Fibroblast of lung (primary cell): ENCODE results near the gene MBNL2.

Experiments used
- EZH2 ChIP-seq: IDR thresholded peaks from 2 replicates; pipeline ENCODE4 v1.5.1; 2012; ENCODE audit warnings: low read length, control low read depth, mild to moderate bottlenecking; ENCODE audit errors: missing control alignments
- TF ChIP-seq, protein P1 (sequence below), 2 donors: IDR thresholded peaks in 1 of 2; conservative IDR thresholded peaks in 1 of 2; 1 replicate in 1 of 2; 2 replicates in 1 of 2; pipeline ENCODE4 v1.5.1; 2011 to 2012; ENCODE audit warnings: low read length in 2 of 2, control low read depth in 1 of 2, inconsistent platforms in 1 of 2, low read depth in 1 of 2, mild to moderate bottlenecking in 1 of 2

GRCh38 chr13:97199451-97199850 lies 22.7 kb upstream of the MBNL2 start:
- TF ChIP-seq, protein P1, sequence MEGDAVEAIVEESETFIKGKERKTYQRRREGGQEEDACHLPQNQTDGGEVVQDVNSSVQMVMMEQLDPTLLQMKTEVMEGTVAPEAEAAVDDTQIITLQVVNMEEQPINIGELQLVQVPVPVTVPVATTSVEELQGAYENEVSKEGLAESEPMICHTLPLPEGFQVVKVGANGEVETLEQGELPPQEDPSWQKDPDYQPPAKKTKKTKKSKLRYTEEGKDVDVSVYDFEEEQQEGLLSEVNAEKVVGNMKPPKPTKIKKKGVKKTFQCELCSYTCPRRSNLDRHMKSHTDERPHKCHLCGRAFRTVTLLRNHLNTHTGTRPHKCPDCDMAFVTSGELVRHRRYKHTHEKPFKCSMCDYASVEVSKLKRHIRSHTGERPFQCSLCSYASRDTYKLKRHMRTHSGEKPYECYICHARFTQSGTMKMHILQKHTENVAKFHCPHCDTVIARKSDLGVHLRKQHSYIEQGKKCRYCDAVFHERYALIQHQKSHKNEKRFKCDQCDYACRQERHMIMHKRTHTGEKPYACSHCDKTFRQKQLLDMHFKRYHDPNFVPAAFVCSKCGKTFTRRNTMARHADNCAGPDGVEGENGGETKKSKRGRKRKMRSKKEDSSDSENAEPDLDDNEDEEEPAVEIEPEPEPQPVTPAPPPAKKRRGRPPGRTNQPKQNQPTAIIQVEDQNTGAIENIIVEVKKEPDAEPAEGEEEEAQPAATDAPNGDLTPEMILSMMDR (conservative IDR thresholded peaks at IDR 0.05 in 1 of 2, IDR thresholded peaks at IDR 0.05 in 1 of 2; ENCODE audit: low read depth in 1 of 2, low read length in 2 of 2) = no peak
- no peak for TF ChIP-seq EZH2
